HepG2 (cell line): ENCODE measurements around the gene NAV3. TPM values are rescaled to one million over a fixed set of nuclear protein-coding genes. Genes with fewer than 3 reads are reported as not detected.

Experiments
- KLF6 ChIP-seq: IDR thresholded peaks from 2 replicates; pipeline ENCODE4 v1.8.0; 2016; ENCODE audit warnings: missing biosample characterization, missing genetic modification reagents
- SYNCRIP ChIP-seq: fragments of 200-400 bp; formaldehyde crosslinking; IDR thresholded peaks from 2 replicates; pipeline ENCODE4 v1.6.1; 2018; ENCODE audit warnings: mild to moderate bottlenecking, low read depth, low read length; ENCODE audit not compliant: insufficient read depth
- polyA plus RNA-seq, 8 experiments: library from polyadenylated mRNA; depleted of rRNA in 3 of 8; stranded (reverse) in 7 of 8; unstranded in 1 of 8; fragments of >200 nt; fragmentation: Illumina TruSeq in 4 of 8; extraction: Trizol in 4 of 8; gene quantifications; 2 replicates each; pipeline versions ENCODE4 v1.2.1 to v1.2.3, GENCODE V29; 2011 to 2016; ENCODE audit warnings: low read depth in 4 of 8, missing spikeins in 1 of 8, mixed read lengths in 1 of 8; ENCODE audit not compliant: insufficient read depth in 1 of 8
- total RNA-seq, 5 experiments: library from RNA; depleted of rRNA; stranded (reverse); fragments of >200 nt; fragmentation: Illumina TruSeq; extraction: Trizol; gene quantifications; 2 replicates each; pipeline ENCODE4 v1.2.3, GENCODE V29; 2016; ENCODE audit warnings: low read depth in 1 of 5
- TF ChIP-seq, protein P1 (sequence below): sonication (generic); formaldehyde crosslinking; IDR thresholded peaks from 2 replicates; pipeline ENCODE4 v1.5.0; 2020; ENCODE audit warnings: mild to moderate bottlenecking, missing genetic modification reagents
- TF ChIP-seq, protein P2 (sequence below): sonication (generic); formaldehyde crosslinking; IDR thresholded peaks from 2 replicates; pipeline ENCODE4 v1.8.0; 2022; ENCODE audit warnings: missing genetic modification reagents, mild to moderate bottlenecking, inconsistent platforms, borderline replicate concordance
- TF ChIP-seq, protein P3 (sequence below): sonication (generic); formaldehyde crosslinking; IDR thresholded peaks from 2 replicates; pipeline ENCODE4 v1.4.0; 2020; ENCODE audit warnings: missing genetic modification reagents, borderline replicate concordance

Gene NAV3
- total and polyA plus RNA-seq, 2 of the 13 experiments (the other 11 are each of a cell fraction or from before 2014, with no cell fraction given): 0.01 to 0.18 TPM

DNA sequence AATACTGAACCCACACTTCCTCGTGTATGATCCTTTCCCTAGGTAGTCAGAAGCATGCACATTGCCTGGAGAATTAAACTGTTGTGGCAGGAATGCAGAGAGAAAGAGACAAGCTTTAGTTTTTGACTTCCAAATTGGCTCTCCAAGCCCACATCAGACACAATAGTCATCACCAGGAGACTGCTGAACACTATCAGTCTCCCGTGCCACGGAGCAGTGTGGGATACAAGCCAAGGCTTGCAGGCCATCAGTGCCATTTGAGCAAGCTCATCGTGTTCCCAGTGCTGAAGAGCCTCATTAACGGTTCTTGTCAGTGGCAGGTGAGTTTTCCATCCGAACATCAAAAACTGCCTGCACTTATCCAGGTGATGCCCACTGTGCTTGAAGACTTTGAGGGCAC is 410.8 kb downstream of the NAV3 start (continued):
- TF ChIP-seq, protein P1, sequence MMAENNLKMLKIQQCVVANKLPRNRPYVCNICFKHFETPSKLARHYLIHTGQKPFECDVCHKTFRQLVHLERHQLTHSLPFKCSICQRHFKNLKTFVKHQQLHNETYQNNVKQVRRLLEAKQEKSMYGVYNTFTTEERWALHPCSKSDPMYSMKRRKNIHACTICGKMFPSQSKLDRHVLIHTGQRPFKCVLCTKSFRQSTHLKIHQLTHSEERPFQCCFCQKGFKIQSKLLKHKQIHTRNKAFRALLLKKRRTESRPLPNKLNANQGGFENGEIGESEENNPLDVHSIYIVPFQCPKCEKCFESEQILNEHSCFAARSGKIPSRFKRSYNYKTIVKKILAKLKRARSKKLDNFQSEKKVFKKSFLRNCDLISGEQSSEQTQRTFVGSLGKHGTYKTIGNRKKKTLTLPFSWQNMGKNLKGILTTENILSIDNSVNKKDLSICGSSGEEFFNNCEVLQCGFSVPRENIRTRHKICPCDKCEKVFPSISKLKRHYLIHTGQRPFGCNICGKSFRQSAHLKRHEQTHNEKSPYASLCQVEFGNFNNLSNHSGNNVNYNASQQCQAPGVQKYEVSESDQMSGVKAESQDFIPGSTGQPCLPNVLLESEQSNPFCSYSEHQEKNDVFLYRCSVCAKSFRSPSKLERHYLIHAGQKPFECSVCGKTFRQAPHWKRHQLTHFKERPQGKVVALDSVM: no peak
- TF ChIP-seq SYNCRIP (no peak), KLF6 (CRISPR knock-in tag) (no peak)
- TF ChIP-seq, protein P2, sequence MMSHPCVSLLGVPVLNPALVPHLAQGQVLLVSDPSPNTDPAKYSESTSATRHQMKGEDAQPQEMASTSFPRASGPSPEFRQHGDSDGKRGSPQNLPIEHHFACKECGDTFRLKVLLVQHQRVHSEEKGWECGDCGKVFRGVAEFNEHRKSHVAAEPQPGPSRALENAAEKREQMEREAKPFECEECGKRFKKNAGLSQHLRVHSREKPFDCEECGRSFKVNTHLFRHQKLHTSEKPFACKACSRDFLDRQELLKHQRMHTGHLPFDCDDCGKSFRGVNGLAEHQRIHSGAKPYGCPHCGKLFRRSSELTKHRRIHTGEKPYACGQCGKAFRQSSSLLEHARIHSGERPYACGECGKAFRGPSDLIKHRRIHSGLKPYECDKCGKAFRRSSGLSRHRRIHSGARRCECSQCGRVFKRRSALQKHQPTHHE (CRISPR knock-in tag): no peak
- TF ChIP-seq, protein P3, sequence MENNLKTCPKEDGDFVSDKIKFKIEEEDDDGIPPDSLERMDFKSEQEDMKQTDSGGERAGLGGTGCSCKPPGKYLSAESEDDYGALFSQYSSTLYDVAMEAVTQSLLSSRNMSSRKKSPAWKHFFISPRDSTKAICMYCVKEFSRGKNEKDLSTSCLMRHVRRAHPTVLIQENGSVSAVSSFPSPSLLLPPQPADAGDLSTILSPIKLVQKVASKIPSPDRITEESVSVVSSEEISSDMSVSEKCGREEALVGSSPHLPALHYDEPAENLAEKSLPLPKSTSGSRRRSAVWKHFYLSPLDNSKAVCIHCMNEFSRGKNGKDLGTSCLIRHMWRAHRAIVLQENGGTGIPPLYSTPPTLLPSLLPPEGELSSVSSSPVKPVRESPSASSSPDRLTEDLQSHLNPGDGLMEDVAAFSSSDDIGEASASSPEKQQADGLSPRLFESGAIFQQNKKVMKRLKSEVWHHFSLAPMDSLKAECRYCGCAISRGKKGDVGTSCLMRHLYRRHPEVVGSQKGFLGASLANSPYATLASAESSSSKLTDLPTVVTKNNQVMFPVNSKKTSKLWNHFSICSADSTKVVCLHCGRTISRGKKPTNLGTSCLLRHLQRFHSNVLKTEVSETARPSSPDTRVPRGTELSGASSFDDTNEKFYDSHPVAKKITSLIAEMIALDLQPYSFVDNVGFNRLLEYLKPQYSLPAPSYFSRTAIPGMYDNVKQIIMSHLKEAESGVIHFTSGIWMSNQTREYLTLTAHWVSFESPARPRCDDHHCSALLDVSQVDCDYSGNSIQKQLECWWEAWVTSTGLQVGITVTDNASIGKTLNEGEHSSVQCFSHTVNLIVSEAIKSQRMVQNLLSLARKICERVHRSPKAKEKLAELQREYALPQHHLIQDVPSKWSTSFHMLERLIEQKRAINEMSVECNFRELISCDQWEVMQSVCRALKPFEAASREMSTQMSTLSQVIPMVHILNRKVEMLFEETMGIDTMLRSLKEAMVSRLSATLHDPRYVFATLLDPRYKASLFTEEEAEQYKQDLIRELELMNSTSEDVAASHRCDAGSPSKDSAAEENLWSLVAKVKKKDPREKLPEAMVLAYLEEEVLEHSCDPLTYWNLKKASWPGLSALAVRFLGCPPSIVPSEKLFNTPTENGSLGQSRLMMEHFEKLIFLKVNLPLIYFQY (CRISPR knock-in tag): no peak
- TF ChIP-seq, all 625 proteins: peak for 0
